Transverse colon (tissue), 4 donors: ENCODE data around the gene LAMC2.

ENCODE experiments used
- POLR2A ChIP-seq: fragments of 450-650 bp; IDR thresholded peaks from one replicate; pipeline ENCODE4 v1.6.1; 2016; ENCODE audit warnings: antibody characterized with exemption, mild to moderate bottlenecking, moderate library complexity
- POLR2AphosphoS5 ChIP-seq, 3 donors: sonication (generic); formaldehyde crosslinking; IDR thresholded peaks; one replicate each; pipeline ENCODE4 v1.6.1; 2016; ENCODE audit warnings: antibody characterized with exemption in 3 of 3
- TF ChIP-seq, protein P1 (sequence below), 5 experiments: fragments of 200-600 bp in 3 of 5; fragments of 450-650 bp in 2 of 5; sonication (generic) in 3 of 5; IDR thresholded peaks; 1 replicate in 2 of 5; 2 replicates in 3 of 5; pipeline ENCODE4 v1.5.1; 2016 to 2017; ENCODE audit warnings: antibody characterized with exemption in 5 of 5, inconsistent platforms in 3 of 5, mild to moderate bottlenecking in 2 of 5, moderate library complexity in 1 of 5

DNA sequence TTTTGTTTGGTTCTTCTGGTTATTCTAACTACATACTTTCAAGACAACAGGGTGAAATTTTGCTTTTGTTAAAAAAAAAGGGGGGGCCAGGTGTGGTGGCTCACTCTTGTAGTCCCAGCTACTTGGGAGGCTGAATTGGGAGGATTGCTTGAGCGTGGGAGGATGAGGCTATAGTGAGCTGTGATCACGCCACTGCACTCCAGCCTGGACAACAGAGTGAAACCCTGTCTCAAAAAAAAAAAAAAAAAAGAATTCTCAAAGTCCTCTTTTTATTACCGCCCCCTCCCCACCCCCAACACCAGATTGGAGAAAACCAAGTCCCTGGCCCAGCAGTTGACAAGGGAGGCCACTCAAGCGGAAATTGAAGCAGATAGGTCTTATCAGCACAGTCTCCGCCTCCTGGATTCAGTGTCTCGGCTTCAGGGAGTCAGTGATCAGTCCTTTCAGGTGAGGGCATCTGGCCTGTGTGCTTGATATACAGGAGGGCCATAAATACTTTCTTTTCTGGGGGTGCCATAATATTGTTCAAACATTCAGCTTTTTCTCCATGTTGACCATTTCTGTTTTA lies 50.2 kb downstream of the LAMC2 start:
- TF ChIP-seq POLR2A, result no peak
- TF ChIP-seq, protein P1, sequence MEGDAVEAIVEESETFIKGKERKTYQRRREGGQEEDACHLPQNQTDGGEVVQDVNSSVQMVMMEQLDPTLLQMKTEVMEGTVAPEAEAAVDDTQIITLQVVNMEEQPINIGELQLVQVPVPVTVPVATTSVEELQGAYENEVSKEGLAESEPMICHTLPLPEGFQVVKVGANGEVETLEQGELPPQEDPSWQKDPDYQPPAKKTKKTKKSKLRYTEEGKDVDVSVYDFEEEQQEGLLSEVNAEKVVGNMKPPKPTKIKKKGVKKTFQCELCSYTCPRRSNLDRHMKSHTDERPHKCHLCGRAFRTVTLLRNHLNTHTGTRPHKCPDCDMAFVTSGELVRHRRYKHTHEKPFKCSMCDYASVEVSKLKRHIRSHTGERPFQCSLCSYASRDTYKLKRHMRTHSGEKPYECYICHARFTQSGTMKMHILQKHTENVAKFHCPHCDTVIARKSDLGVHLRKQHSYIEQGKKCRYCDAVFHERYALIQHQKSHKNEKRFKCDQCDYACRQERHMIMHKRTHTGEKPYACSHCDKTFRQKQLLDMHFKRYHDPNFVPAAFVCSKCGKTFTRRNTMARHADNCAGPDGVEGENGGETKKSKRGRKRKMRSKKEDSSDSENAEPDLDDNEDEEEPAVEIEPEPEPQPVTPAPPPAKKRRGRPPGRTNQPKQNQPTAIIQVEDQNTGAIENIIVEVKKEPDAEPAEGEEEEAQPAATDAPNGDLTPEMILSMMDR (IDR thresholded peaks at IDR 0.05), result no peak
- no peak for TF ChIP-seq POLR2AphosphoS5 (IDR thresholded peaks at IDR 0.05)
